ENCODE results near the gene PCK2. TPM values are rescaled to one million over a fixed set of nuclear protein-coding genes. Genes with fewer than 3 reads are reported as not detected.

Gene PCK2
- total and polyA plus RNA-seq, 2 of the 8 experiments (the other 6 are each of a cell fraction or from before 2014, with no cell fraction given): 81.9 to 115 TPM

GRCh38 chr14:24071836-24072430 lies 22.2 kb upstream of the PCK2 start:
- H3K4me1 ChIP-seq (replicated peaks in 1 of 4; ENCODE audit: control insufficient read depth in 3 of 4, insufficient read depth in 4 of 4, low read length in 3 of 4): peaks cover 0 to 1% (median 0%) of the 10 kb centered on the region in 4 experiments; a peak in 1 of 7 replicates
- no peaks in the 10 kb centered on the region for H3K23me2 ChIP-seq (ENCODE audit: low read depth, low read length)
- FAIRE-seq (no peak), DNase-seq (ENCODE audit: low read depth in 1 of 2, low spot score in 2 of 2) (no peak)
- H3K79me1 ChIP-seq (ENCODE audit: low read depth, low read length): no peaks in the 10 kb centered on the region
- H4K5ac ChIP-seq (ENCODE audit: insufficient read length, low read depth, low read length): no peak overlapping the region
- no peaks in the 10 kb centered on the region for H4K20me1 ChIP-seq (replicated peaks in 1 of 2; ENCODE audit: control insufficient read depth in 1 of 2, insufficient read depth in 2 of 2, low read length in 2 of 2)
- H2BK20ac ChIP-seq (ENCODE audit: low read length): no peak overlapping the region
- no peak overlapping the region for H3K4ac ChIP-seq (replicated peaks; ENCODE audit: insufficient read length, low read depth, low read length)
- WGBS, 2 experiments (ENCODE audit: extremely low coverage in 1 of 2, insufficient coverage in 1 of 2, insufficient read length in 1 of 2, insufficient replicate concordance in 2 of 2, low coverage in 1 of 2, low lambda C conversion rate in 2 of 2, missing lambda C conversion rate in 1 of 2): 92% methylated on average over 12 of the region's 12 CpGs; no CpG with 5 or more reads in 1 of the 2 experiments
- H3K4me3 ChIP-seq (ENCODE audit: extremely low read depth in 1 of 4, insufficient read depth in 2 of 4, low read depth in 3 of 4, low read length in 4 of 4): no peak overlapping the region
- ChIA-PET POLR2A (ENCODE audit: partially characterized antibody) (interaction anchor here (1.3 to 27.2 kb wide), 5 partner anchors 10 to 107 kb away, joined by 3 to 626 read pairs (median 5); partner anchors contain the start of gene PCK2), CTCF (ENCODE audit: partially characterized antibody) (interaction anchor here (0.9 to 23.8 kb wide), 5 partner anchors 10 to 37 kb away, joined by 3 to 316 read pairs (median 9); partner anchors contain the start of gene PCK2)
- no peaks in the 10 kb centered on the region for H3K79me2 ChIP-seq (ENCODE audit: control insufficient read depth in 1 of 2, insufficient read depth in 2 of 2, low read length in 2 of 2)
- H3K4me2 ChIP-seq (ENCODE audit: insufficient read depth in 1 of 2, low read depth in 2 of 2, low read length in 2 of 2): no peak overlapping the region
- no peak overlapping the region for H4K91ac ChIP-seq (replicated peaks; ENCODE audit: insufficient read length, low read length)
- H2BK12ac ChIP-seq (ENCODE audit: low read depth, low read length): 0 out of 2 replicates have a peak overlapping the region, but pooled peaks have one; percentile 5
- H3K23ac ChIP-seq (ENCODE audit: insufficient read length): no peak overlapping the region
- no peak overlapping the region for H3K9ac ChIP-seq (replicated peaks in 1 of 4; ENCODE audit: extremely low read depth in 1 of 4, low read depth in 3 of 4, low read length in 3 of 4)
- no peak overlapping the region for H2AK5ac ChIP-seq (ENCODE audit: low read depth, low read length)
- no peak overlapping the region for H3K27ac ChIP-seq (ENCODE audit: low read depth, low read length)
- H3K18ac ChIP-seq (ENCODE audit: extremely low read depth, low read length): no peak overlapping the region
- no peak overlapping the region for H3K56ac ChIP-seq (replicated peaks; ENCODE audit: insufficient read length, low read depth, low read length)
- H3K27me3 ChIP-seq (replicated peaks in 1 of 4; ENCODE audit: control insufficient read depth in 3 of 4, extremely low read depth in 1 of 4, insufficient read depth in 3 of 4, low read length in 3 of 4): no peaks in the 10 kb centered on the region; a peak in 1 of 7 replicates
- no peak overlapping the region for H2BK15ac ChIP-seq (ENCODE audit: low read length)
- H3K9me3 ChIP-seq (ENCODE audit: insufficient read depth in 2 of 2, low read depth in 1 of 2, low read length in 1 of 2): no peaks in the 10 kb centered on the region
- no peaks in the 10 kb centered on the region for H3K36me3 ChIP-seq (ENCODE audit: control insufficient read depth in 2 of 4, insufficient read depth in 4 of 4, low read length in 3 of 4)
- no peak overlapping the region for H3K14ac ChIP-seq (ENCODE audit: insufficient read length)
- no peak overlapping the region for H2BK120ac ChIP-seq (replicated peaks; ENCODE audit: low read depth, low read length)
- H2AFZ ChIP-seq (ENCODE audit: low read length): no peak overlapping the region
- no peak overlapping the region for H2BK5ac ChIP-seq (ENCODE audit: low read depth, low read length)
- TF ChIP-seq SP2 (IDR thresholded peaks at IDR 0.05; ENCODE audit: low read length) (no peak), MAFK (IDR thresholded peaks at IDR 0.05; ENCODE audit: low read depth, low read length) (no peak), SIRT6 (IDR thresholded peaks at IDR 0.05; ENCODE audit: low read length) (no peak), BRCA1 (IDR thresholded peaks at IDR 0.05; ENCODE audit: low read depth, low read length) (no peak), TAF1 (IDR thresholded peaks at IDR 0.05; ENCODE audit: low read depth, low read length) (no peak), ZNF274 (IDR thresholded peaks at IDR 0.05; ENCODE audit: borderline replicate concordance, extremely low read depth, low read length) (no peak), NRF1 (IDR thresholded peaks at IDR 0.05; ENCODE audit: low read depth, low read length) (no peak), SIX5 (IDR thresholded peaks at IDR 0.05; ENCODE audit: low read depth, low read length) (no peak)
- no peak overlapping the region for H4K8ac ChIP-seq (ENCODE audit: extremely low read depth, insufficient read depth, low read length)

All from H1 (cell line).